ENCODE results near the gene BDNF. TPM values are rescaled to one million over a fixed set of nuclear protein-coding genes. Genes with fewer than 3 reads are reported as not detected.

BDNF gene
- total RNA-seq, 1 experiment from 2014 or later = 4.8 TPM

DNA sequence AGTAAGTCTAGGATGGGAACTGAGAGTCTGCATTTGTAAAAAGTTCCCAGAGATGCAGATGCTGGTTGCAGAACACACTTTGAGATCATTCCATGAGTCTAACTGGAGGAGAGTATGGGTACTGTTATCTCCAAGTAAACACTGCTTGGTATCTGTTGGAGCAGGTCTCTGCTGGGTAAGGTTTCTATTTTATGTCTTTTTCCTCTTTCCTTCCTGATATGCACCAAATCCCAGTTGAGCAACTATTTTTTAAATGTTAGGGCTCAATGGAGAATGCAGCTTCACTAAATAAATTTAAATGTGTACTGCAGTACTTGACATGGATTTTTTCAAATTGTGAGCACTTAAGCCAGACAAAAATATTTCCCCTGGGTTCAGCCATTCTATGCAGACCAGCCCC is 48.5 kb downstream of the BDNF start:
- Mint-ChIP-seq H3K4me1 (peaks cover 38% of the 10 kb centered on the region), H3K4me3 (no peak overlapping the region), H3K9me3 (peaks cover 3% of the 10 kb centered on the region), H3K27ac (no peak overlapping the region), H3K36me3 (peaks cover 8% of the 10 kb centered on the region), H3K27me3 (ENCODE audit: low read depth) (no peaks in the 10 kb centered on the region; the same call in 1 of the 2 replicates)
- POLR2A ChIA-PET = no interaction called here
- peak; percentile 16; the same call in 1 of the 2 replicates for ATAC-seq
- CTCF ChIA-PET = interaction anchor here (1.3 kb wide), 1 partner anchor 47 kb away, joined by 4 read pairs; no protein-coding TSS in a partner anchor
- TF ChIP-seq GRHL2 (CRISPR knock-in tag; IDR thresholded peaks at IDR 0.05; ENCODE audit: insufficient replicate concordance, severe bottlenecking) (no peak), CREB1 (CRISPR knock-in tag; IDR thresholded peaks at IDR 0.05) (no peak)
- no peak for DNase-seq (ENCODE audit: low spot score)

DNA sequence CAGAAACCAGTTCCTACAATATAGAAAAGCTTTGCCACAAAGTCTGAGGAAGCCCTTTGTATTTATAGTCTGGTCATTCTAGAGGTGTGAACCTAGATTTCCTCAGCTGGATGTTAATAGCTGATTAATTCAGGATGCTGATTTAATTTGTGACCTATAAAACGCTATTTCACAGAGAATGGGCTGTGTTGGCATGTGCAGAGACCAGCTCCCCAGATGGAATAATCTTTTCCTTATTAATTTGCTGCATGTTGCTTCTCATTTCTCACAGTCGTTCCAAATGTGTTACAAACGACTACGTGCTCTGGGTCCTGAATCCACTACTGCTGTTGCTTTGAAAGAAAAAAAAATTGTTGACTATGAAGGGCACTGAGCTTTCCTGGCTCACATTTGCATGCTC is 49.3 kb downstream of the BDNF start:
- Mint-ChIP-seq H3K4me1 (peaks cover 34% of the 10 kb centered on the region), H3K27ac (no peak overlapping the region), H3K27me3 (ENCODE audit: low read depth) (no peaks in the 10 kb centered on the region; the same call in 1 of the 2 replicates), H3K36me3 (peaks cover under 1% of the 10 kb centered on the region), H3K4me3 (no peak overlapping the region), H3K9me3 (peaks cover under 1% of the 10 kb centered on the region; the same call in 1 of the 2 replicates)
- DNase-seq (ENCODE audit: low spot score) (no peak), ATAC-seq (no peak)
- ChIA-PET POLR2A (no interaction called here), CTCF (interaction anchor here (1.3 kb wide), 1 partner anchor 48 kb away, joined by 4 read pairs; no protein-coding TSS in a partner anchor)
- TF ChIP-seq ZNF138 (CRISPR knock-in tag; conservative IDR thresholded peaks at IDR 0.05) = no peak
- TF ChIP-seq ZNF263 (CRISPR knock-in tag; IDR thresholded peaks at IDR 0.05; ENCODE audit: low read depth) = no peak
- TF ChIP-seq KAT7 (CRISPR knock-in tag; IDR thresholded peaks at IDR 0.05; ENCODE audit: borderline replicate concordance) = no peak
- TF ChIP-seq HMGA2 (CRISPR knock-in tag; IDR thresholded peaks at IDR 0.05) = no peak
- TF ChIP-seq EMX1 (CRISPR knock-in tag; IDR thresholded peaks at IDR 0.05) = no peak
- TF ChIP-seq ETV6 (CRISPR knock-in tag; IDR thresholded peaks at IDR 0.05) = no peak
- TF ChIP-seq, protein P1, sequence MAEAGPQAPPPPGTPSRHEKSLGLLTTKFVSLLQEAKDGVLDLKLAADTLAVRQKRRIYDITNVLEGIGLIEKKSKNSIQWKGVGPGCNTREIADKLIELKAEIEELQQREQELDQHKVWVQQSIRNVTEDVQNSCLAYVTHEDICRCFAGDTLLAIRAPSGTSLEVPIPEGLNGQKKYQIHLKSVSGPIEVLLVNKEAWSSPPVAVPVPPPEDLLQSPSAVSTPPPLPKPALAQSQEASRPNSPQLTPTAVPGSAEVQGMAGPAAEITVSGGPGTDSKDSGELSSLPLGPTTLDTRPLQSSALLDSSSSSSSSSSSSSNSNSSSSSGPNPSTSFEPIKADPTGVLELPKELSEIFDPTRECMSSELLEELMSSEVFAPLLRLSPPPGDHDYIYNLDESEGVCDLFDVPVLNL (CRISPR knock-in tag; IDR thresholded peaks at IDR 0.05; ENCODE audit: borderline replicate concordance, low read depth) = no peak
- TF ChIP-seq, protein P2, sequence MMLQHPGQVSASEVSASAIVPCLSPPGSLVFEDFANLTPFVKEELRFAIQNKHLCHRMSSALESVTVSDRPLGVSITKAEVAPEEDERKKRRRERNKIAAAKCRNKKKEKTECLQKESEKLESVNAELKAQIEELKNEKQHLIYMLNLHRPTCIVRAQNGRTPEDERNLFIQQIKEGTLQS (CRISPR knock-in tag; conservative IDR thresholded peaks at IDR 0.05) = no peak
- TF ChIP-seq, protein P3, sequence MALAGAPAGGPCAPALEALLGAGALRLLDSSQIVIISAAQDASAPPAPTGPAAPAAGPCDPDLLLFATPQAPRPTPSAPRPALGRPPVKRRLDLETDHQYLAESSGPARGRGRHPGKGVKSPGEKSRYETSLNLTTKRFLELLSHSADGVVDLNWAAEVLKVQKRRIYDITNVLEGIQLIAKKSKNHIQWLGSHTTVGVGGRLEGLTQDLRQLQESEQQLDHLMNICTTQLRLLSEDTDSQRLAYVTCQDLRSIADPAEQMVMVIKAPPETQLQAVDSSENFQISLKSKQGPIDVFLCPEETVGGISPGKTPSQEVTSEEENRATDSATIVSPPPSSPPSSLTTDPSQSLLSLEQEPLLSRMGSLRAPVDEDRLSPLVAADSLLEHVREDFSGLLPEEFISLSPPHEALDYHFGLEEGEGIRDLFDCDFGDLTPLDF (CRISPR knock-in tag; IDR thresholded peaks at IDR 0.05) = no peak
- no peak for TF ChIP-seq TP53 (CRISPR knock-in tag; IDR thresholded peaks at IDR 0.05)
- TF ChIP-seq MYBL2 (CRISPR knock-in tag; IDR thresholded peaks at IDR 0.05) = no peak
- TF ChIP-seq, protein P4, sequence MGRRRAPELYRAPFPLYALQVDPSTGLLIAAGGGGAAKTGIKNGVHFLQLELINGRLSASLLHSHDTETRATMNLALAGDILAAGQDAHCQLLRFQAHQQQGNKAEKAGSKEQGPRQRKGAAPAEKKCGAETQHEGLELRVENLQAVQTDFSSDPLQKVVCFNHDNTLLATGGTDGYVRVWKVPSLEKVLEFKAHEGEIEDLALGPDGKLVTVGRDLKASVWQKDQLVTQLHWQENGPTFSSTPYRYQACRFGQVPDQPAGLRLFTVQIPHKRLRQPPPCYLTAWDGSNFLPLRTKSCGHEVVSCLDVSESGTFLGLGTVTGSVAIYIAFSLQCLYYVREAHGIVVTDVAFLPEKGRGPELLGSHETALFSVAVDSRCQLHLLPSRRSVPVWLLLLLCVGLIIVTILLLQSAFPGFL (CRISPR knock-in tag; IDR thresholded peaks at IDR 0.05; ENCODE audit: borderline replicate concordance) = no peak
- TF ChIP-seq, protein P5, sequence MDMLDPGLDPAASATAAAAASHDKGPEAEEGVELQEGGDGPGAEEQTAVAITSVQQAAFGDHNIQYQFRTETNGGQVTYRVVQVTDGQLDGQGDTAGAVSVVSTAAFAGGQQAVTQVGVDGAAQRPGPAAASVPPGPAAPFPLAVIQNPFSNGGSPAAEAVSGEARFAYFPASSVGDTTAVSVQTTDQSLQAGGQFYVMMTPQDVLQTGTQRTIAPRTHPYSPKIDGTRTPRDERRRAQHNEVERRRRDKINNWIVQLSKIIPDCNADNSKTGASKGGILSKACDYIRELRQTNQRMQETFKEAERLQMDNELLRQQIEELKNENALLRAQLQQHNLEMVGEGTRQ (CRISPR knock-in tag; IDR thresholded peaks at IDR 0.05) = no peak
- TF ChIP-seq ZNF671 (CRISPR knock-in tag; IDR thresholded peaks at IDR 0.05) = no peak
- no peak for TF ChIP-seq JAZF1 (CRISPR knock-in tag; IDR thresholded peaks at IDR 0.05)
- TF ChIP-seq, protein P6, sequence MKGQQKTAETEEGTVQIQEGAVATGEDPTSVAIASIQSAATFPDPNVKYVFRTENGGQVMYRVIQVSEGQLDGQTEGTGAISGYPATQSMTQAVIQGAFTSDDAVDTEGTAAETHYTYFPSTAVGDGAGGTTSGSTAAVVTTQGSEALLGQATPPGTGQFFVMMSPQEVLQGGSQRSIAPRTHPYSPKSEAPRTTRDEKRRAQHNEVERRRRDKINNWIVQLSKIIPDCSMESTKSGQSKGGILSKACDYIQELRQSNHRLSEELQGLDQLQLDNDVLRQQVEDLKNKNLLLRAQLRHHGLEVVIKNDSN (CRISPR knock-in tag; IDR thresholded peaks at IDR 0.05) = no peak
- TF ChIP-seq SP1 (CRISPR knock-in tag; conservative IDR thresholded peaks at IDR 0.05) = no peak
- no peak for TF ChIP-seq NFYB (CRISPR knock-in tag; conservative IDR thresholded peaks at IDR 0.05; ENCODE audit: low read depth)
